Measurements from ENCODE around the gene DGKK. TPM values are rescaled to one million over a fixed set of nuclear protein-coding genes. Genes with fewer than 3 reads are reported as not detected.
A peak's percentile ranks its signal among the peaks of the same experiment; 100 is the strongest.

Gene DGKK
- not detected for total RNA-seq
- not detected for polyA plus RNA-seq

- Mint-ChIP-seq H3K9me3 (peaks cover 0 to 3% (median 0%) of the 10 kb centered on the region in 7 donors), H3K27ac (no peak within 1 kb of the TSS), H3K4me1 (peaks cover 0 to 5% (median 0%) of the 10 kb centered on the region in 4 donors), H3K36me3 (no peaks in the 10 kb centered on the region), H3K27me3 (peaks cover 67% of the 10 kb centered on the region), H3K4me3 (peak within 1 kb of the TSS in 1 of 4 donors; percentile 29)
- Histone ChIP-seq H3K27ac (ENCODE audit: insufficient read depth, low read length, poor library complexity, severe bottlenecking) (no peak within 1 kb of the TSS), H3K4me3 (ENCODE audit: low read depth, low read length) (no peak within 1 kb of the TSS), H3K27me3 (ENCODE audit: control insufficient read depth, insufficient read depth, low read length) (peaks cover 7% of the 10 kb centered on the region), H3K36me3 (ENCODE audit: control insufficient read depth, insufficient read depth, low read length) (no peaks in the 10 kb centered on the region), H3K4me1 (ENCODE audit: control insufficient read depth, insufficient read depth, low read length, poor library complexity, severe bottlenecking) (no peaks in the 10 kb centered on the region), H3K9me3 (ENCODE audit: control insufficient read depth in 2 of 2, low read length in 2 of 2) (no peaks in the 10 kb centered on the region)
- ATAC-seq (ENCODE audit: low read depth in 2 of 2) (no peak), DNase-seq (no peak)
These were observed at the start of gene DGKK for GRCh38 chrX:50470103-50471031. DGKK (minus strand) TSS chrX:50470825; CDS start chrX:50470678, 147 bp downstream.

DNA sequence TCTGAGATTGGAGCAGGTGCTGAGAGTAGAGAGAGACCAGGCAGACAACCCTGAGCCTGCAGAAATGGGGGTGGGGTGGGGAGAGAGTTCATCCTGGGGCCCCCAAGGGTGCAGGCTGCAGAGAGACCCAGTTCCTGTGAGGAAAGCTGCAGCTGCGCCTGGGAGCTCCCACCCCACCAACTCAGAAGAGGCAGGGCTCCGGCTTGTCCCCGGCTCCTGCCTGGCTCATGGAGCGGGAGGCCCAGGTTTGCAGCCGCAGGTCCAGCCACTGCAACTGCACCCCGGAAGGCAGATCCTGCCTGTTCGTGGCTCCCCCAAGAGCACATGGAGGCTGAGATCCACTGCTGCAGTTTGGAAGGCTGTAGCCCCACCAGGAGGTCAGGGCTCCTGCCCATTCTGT is 44.2 kb upstream of the DGKK start:
- no peak overlapping the region for H3K4me3 ChIP-seq (ENCODE audit: low read depth, low read length)
- no peak for DNase-seq
- Mint-ChIP-seq H3K27ac (no peak overlapping the region), H3K36me3 (no peaks in the 10 kb centered on the region), H3K4me1 (no peaks in the 10 kb centered on the region), H3K9me3 (peaks cover 0 to 2% (median 0%) of the 10 kb centered on the region in 7 donors), H3K27me3 (peaks cover 4% of the 10 kb centered on the region), H3K4me3 (no peak overlapping the region)
- no peaks in the 10 kb centered on the region for H3K27me3 ChIP-seq (ENCODE audit: control insufficient read depth, insufficient read depth, low read length)
- no peak for ATAC-seq (ENCODE audit: low read depth in 2 of 2)
- H3K4me1 ChIP-seq (ENCODE audit: control insufficient read depth, insufficient read depth, low read length, poor library complexity, severe bottlenecking), result no peaks in the 10 kb centered on the region
- H3K9me3 ChIP-seq (ENCODE audit: control insufficient read depth in 2 of 2, low read length in 2 of 2), result no peaks in the 10 kb centered on the region
- no peaks in the 10 kb centered on the region for H3K36me3 ChIP-seq (ENCODE audit: control insufficient read depth, insufficient read depth, low read length)
- no peak overlapping the region for H3K27ac ChIP-seq (ENCODE audit: insufficient read depth, low read length, poor library complexity, severe bottlenecking)

GRCh38 chrX:50497114-50497513 is 26.5 kb upstream of the DGKK start:
- peaks cover 2% of the 10 kb centered on the region for H3K27me3 ChIP-seq (ENCODE audit: control insufficient read depth, insufficient read depth, low read length)
- no peaks in the 10 kb centered on the region for H3K4me1 ChIP-seq (ENCODE audit: control insufficient read depth, insufficient read depth, low read length, poor library complexity, severe bottlenecking)
- H3K27ac Mint-ChIP-seq, result no peak overlapping the region
- no peaks in the 10 kb centered on the region for H3K4me1 Mint-ChIP-seq
- H3K4me3 Mint-ChIP-seq, result no peak overlapping the region
- no peaks in the 10 kb centered on the region for H3K36me3 Mint-ChIP-seq
- H3K9me3 ChIP-seq (ENCODE audit: control insufficient read depth in 2 of 2, low read length in 2 of 2), result no peaks in the 10 kb centered on the region
- H3K27ac ChIP-seq (ENCODE audit: insufficient read depth, low read length, poor library complexity, severe bottlenecking), result no peak overlapping the region
- H3K9me3 Mint-ChIP-seq, result peaks cover 0 to 4% (median 0%) of the 10 kb centered on the region in 7 donors
- H3K27me3 Mint-ChIP-seq, result peaks cover 5% of the 10 kb centered on the region
- ATAC-seq (ENCODE audit: low read depth in 2 of 2) (no peak), DNase-seq (no peak)
- H3K4me3 ChIP-seq (ENCODE audit: low read depth, low read length), result no peak overlapping the region
- no peaks in the 10 kb centered on the region for H3K36me3 ChIP-seq (ENCODE audit: control insufficient read depth, insufficient read depth, low read length)

DNA sequence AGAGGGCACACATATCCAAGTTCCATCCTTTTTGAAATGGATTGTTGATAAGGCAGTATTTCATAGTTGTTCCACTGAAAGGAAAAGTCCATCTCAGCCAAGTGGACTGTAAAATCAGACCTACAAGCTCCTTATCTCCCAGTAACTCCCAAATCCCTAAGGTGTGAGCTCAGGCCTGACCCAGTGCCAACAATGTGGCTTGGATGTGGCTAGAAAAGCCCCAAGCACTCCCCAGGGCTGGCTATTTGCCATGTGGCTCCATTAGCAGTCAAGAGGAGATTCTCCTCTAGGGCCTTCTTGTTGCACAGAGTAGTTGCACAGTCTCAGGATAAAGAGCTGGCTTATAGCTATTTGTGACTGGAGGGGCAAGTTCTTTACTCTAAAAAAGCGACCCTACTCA is 25.0 kb upstream of the DGKK start:
- Mint-ChIP-seq H3K4me3 (no peak overlapping the region), H3K27me3 (peaks cover 5% of the 10 kb centered on the region), H3K4me1 (no peaks in the 10 kb centered on the region), H3K9me3 (peaks cover 0 to 4% (median 0%) of the 10 kb centered on the region in 7 donors), H3K27ac (no peak overlapping the region), H3K36me3 (no peaks in the 10 kb centered on the region)
- Histone ChIP-seq H3K27ac (ENCODE audit: insufficient read depth, low read length, poor library complexity, severe bottlenecking) (no peak overlapping the region), H3K27me3 (ENCODE audit: control insufficient read depth, insufficient read depth, low read length) (peaks cover 2% of the 10 kb centered on the region), H3K36me3 (ENCODE audit: control insufficient read depth, insufficient read depth, low read length) (no peaks in the 10 kb centered on the region), H3K4me1 (ENCODE audit: control insufficient read depth, insufficient read depth, low read length, poor library complexity, severe bottlenecking) (no peaks in the 10 kb centered on the region), H3K4me3 (ENCODE audit: low read depth, low read length) (no peak overlapping the region), H3K9me3 (ENCODE audit: control insufficient read depth in 2 of 2, low read length in 2 of 2) (no peaks in the 10 kb centered on the region)
- DNase-seq (no peak), ATAC-seq (ENCODE audit: low read depth in 2 of 2) (no peak)

- Mint-ChIP-seq H3K36me3 (no peaks in the 10 kb centered on the region), H3K27me3 (no peaks in the 10 kb centered on the region), H3K4me3 (no peak overlapping the region), H3K4me1 (no peaks in the 10 kb centered on the region), H3K9me3 (peaks cover 0 to 4% (median 0%) of the 10 kb centered on the region in 7 donors), H3K27ac (no peak overlapping the region)
- H3K9me3 ChIP-seq (ENCODE audit: control insufficient read depth in 2 of 2, low read length in 2 of 2), result no peaks in the 10 kb centered on the region
- no peak for DNase-seq
- no peak for ATAC-seq (ENCODE audit: low read depth in 2 of 2)
- H3K27ac ChIP-seq (ENCODE audit: insufficient read depth, low read length, poor library complexity, severe bottlenecking), result no peak overlapping the region
- no peaks in the 10 kb centered on the region for H3K36me3 ChIP-seq (ENCODE audit: control insufficient read depth, insufficient read depth, low read length)
- no peaks in the 10 kb centered on the region for H3K4me1 ChIP-seq (ENCODE audit: control insufficient read depth, insufficient read depth, low read length, poor library complexity, severe bottlenecking)
- no peaks in the 10 kb centered on the region for H3K27me3 ChIP-seq (ENCODE audit: control insufficient read depth, insufficient read depth, low read length)
- H3K4me3 ChIP-seq (ENCODE audit: low read depth, low read length), result no peak overlapping the region
These were observed 22.1 kb upstream of the DGKK start for GRCh38 chrX:50492720-50493119.

- Mint-ChIP-seq H3K27ac (no peak overlapping the region), H3K36me3 (no peaks in the 10 kb centered on the region), H3K27me3 (no peaks in the 10 kb centered on the region), H3K9me3 (peaks cover 0 to 5% (median 1%) of the 10 kb centered on the region in 7 donors), H3K4me1 (no peaks in the 10 kb centered on the region), H3K4me3 (no peak overlapping the region)
- Histone ChIP-seq H3K4me1 (ENCODE audit: control insufficient read depth, insufficient read depth, low read length, poor library complexity, severe bottlenecking) (no peaks in the 10 kb centered on the region), H3K27ac (ENCODE audit: insufficient read depth, low read length, poor library complexity, severe bottlenecking) (no peak overlapping the region), H3K27me3 (ENCODE audit: control insufficient read depth, insufficient read depth, low read length) (peaks cover 3% of the 10 kb centered on the region), H3K9me3 (ENCODE audit: control insufficient read depth in 2 of 2, low read length in 2 of 2) (no peaks in the 10 kb centered on the region), H3K4me3 (ENCODE audit: low read depth, low read length) (no peak overlapping the region), H3K36me3 (ENCODE audit: control insufficient read depth, insufficient read depth, low read length) (no peaks in the 10 kb centered on the region)
- DNase-seq, result no peak
- no peak for ATAC-seq (ENCODE audit: low read depth in 2 of 2)
These were observed 14.0 kb upstream of the DGKK start for GRCh38 chrX:50484662-50485061.

- no peaks in the 10 kb centered on the region for H3K36me3 Mint-ChIP-seq
- no peak overlapping the region for H3K27ac Mint-ChIP-seq
- ATAC-seq (ENCODE audit: low read depth in 2 of 2), result no peak
These were observed 12.7 kb upstream of the DGKK start for GRCh38 chrX:50483283-50483682.

GRCh38 chrX:50475208-50475607 is 4.6 kb upstream of the DGKK start:
- DNase-seq, result no peak
- Mint-ChIP-seq H3K36me3 (no peaks in the 10 kb centered on the region), H3K27me3 (peaks cover 37% of the 10 kb centered on the region), H3K4me1 (peaks cover 0 to 3% (median 0%) of the 10 kb centered on the region in 4 donors), H3K27ac (no peak overlapping the region), H3K4me3 (no peak overlapping the region), H3K9me3 (peaks cover 0 to 5% (median 0%) of the 10 kb centered on the region in 7 donors)
- ATAC-seq (ENCODE audit: low read depth in 2 of 2), result no peak
- no peaks in the 10 kb centered on the region for H3K4me1 ChIP-seq (ENCODE audit: control insufficient read depth, insufficient read depth, low read length, poor library complexity, severe bottlenecking)
- H3K27ac ChIP-seq (ENCODE audit: insufficient read depth, low read length, poor library complexity, severe bottlenecking), result no peak overlapping the region
- peaks cover 7% of the 10 kb centered on the region for H3K27me3 ChIP-seq (ENCODE audit: control insufficient read depth, insufficient read depth, low read length)
- H3K9me3 ChIP-seq (ENCODE audit: control insufficient read depth in 2 of 2, low read length in 2 of 2), result no peaks in the 10 kb centered on the region
- no peaks in the 10 kb centered on the region for H3K36me3 ChIP-seq (ENCODE audit: control insufficient read depth, insufficient read depth, low read length)
- no peak overlapping the region for H3K4me3 ChIP-seq (ENCODE audit: low read depth, low read length)

More at GRCh38 chrX:50483283-50483682, 12.7 kb upstream of the DGKK start:
- Histone ChIP-seq H3K36me3 (ENCODE audit: control insufficient read depth, insufficient read depth, low read length) (no peaks in the 10 kb centered on the region), H3K27me3 (ENCODE audit: control insufficient read depth, insufficient read depth, low read length) (peaks cover 3% of the 10 kb centered on the region), H3K4me1 (ENCODE audit: control insufficient read depth, insufficient read depth, low read length, poor library complexity, severe bottlenecking) (no peaks in the 10 kb centered on the region), H3K9me3 (ENCODE audit: control insufficient read depth in 2 of 2, low read length in 2 of 2) (no peaks in the 10 kb centered on the region), H3K4me3 (ENCODE audit: low read depth, low read length) (no peak overlapping the region), H3K27ac (ENCODE audit: insufficient read depth, low read length, poor library complexity, severe bottlenecking) (no peak overlapping the region)
- no peaks in the 10 kb centered on the region for H3K4me1 Mint-ChIP-seq
- H3K4me3 Mint-ChIP-seq, result no peak overlapping the region
- peaks cover 0 to 6% (median 1%) of the 10 kb centered on the region in 7 donors for H3K9me3 Mint-ChIP-seq
- H3K27me3 Mint-ChIP-seq, result no peaks in the 10 kb centered on the region
- no peak for DNase-seq
